Measurements from ENCODE around the gene MYOC. TPM values are rescaled to one million over a fixed set of nuclear protein-coding genes. Genes with fewer than 3 reads are reported as not detected.
"Not testable (repeated sequence)": the region's sequence is repeated elsewhere in the genome, so short reads cannot be mapped to it uniquely, and the experiment has no call there.

The MYOC gene
- total RNA-seq = not detected in 2 replicates

DNA sequence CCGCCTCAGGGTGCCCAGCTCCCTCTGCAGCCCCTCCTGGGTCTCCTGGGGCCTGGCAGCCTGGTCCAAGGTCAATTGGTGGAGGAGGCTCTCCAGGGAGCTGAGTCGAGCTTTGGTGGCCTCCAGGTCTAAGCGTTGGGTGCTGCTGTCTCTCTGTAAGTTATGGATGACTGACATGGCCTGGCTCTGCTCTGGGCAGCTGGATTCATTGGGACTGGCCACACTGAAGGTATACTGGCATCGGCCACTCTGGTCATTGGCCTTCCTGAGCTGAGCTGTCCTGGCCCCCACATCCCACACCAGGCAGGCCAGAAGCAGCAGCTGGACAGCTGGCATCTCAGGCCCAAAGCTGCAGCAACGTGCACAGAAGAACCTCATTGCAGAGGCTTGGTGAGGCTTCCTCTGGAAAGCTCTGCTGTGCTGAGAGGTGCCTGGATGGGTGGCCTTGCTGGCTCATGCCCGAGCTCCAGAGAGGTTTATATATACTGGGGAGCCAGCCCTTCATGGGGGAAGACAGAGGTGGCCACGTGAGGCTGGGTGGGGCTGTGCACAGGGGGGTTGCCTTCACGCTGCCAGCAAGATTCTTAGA, at the start of gene MYOC:
MYOC (minus strand) TSS at position 455 of the 589 bp plus-strand sequence; CDS start at position 378, 77 bp downstream.
- intact Hi-C loops (cut with micrococcal nuclease) = no loop called here

DNA sequence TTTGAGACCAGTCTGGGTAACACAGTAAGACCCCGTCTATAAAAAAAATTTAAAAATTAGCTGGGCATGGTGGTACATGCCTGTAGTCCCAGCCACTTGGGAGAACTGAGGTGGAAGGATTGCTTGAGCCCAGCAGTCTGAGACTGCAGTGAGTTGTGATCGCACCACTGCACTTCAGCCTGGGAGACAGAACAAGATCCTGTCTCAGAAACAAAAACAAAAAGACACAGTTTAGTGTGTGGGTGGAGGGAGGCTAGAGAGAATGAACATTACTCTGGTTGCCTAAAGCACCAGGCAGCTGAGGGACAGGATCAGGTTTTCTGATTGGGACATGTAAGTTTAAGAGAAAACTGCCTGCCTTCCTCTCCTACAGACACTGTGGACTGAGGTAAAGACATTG, 47.0 kb upstream of the MYOC start:
- intact Hi-C loops (cut with micrococcal nuclease) = no loop called here

DNA sequence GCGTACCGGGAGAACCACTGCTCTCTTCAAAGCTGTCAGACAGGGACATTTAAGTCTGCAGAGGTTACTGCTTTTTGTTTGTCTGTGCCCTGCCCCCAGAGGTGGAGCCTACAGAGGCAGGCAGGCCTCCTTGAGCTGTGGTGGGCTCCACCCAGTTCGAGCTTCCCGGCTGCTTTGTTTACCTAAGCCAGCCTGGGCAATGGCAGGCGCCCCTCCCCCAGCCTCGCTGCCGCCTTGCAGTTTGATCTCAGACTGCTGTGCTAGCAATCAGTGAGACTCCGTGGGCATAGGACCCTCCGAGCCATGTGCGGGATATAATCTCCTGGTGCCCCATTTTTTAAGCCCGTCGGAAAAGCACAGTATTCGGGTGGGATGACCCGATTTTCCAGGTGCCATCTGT, 43.3 kb upstream of the MYOC start:
- intact Hi-C loops (cut with micrococcal nuclease) = not testable (repeated sequence)

DNA sequence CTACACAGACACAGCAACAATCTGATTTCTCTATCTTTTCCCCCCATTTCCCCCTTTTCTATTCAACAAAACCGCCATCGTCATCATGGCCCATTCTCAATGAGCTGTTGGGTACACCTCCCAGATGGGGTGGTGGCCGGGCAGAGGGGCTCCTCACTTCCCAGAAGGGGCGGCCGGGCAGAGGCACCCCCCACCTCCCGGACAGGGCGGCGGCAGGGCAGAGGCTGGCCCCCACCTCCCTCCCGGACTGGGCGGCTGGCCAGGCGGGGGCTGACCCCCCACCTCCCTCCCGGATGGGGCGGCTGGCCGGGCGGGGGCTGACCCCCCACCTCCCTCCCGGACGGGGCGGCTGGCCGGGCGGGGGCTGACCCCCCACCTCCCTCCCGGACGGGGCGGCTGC, 41.1 kb upstream of the MYOC start:
- intact Hi-C loops (cut with micrococcal nuclease) = not testable (repeated sequence)

DNA sequence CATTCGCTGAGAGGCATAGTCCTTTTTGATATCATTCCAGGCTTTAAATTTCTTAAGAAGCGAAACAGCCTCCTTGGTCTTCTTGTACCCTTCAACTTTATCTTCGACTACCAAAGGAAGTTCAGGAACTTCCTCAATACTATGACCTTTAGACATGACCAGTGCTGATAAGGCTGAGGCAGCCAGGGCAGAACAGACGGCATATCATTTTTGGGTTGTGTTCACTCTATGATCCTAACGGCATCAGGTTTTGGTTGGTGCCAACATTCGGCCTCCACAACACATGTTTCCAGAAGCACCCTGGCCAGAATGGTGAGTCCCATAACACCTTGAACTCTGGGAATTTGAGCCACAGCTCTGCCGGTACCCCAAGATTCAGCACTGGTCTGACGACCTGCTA, 31.4 kb upstream of the MYOC start:
- intact Hi-C loops (cut with micrococcal nuclease) = no loop called here

DNA sequence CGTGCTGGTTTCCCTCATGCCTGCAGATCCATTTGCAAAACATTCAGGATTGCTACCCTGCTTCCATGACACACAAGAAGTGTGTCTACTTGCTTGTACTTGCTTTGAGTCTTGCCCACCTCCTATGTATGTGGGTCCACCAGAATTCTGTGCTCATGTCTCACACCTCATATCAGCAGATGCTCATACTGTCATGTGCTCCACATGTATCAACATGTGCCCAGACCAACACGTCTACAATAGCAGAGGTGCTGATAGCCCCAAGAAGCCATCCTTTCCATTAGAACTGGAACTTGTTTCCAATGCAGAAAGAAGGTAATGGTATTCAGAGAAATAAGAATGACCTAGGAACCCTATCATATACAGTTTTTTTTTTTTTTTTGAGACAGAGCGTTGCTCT, 27.9 kb upstream of the MYOC start:
- intact Hi-C loops (cut with micrococcal nuclease) = no loop called here

DNA sequence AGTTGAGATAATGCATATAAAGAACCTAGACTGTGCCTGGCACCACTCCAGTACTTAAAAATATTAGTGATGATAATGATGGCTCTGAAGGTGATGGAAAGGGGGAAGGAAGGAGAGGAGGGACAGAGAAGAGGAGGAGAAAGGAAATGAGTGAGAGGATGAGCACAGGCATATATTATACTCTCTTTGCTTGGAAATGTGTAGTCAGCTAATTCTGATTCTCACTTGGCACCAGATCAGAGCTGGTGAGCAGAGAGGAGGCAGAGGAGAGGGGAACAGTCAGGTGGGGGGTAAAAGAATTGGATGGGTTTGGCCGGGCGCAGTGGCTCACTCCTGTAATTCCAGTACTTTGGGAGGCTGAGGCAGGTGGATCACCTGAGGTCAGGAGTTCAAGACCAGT, 24.3 kb upstream of the MYOC start:
- intact Hi-C loops (cut with micrococcal nuclease) = no loop called here

DNA sequence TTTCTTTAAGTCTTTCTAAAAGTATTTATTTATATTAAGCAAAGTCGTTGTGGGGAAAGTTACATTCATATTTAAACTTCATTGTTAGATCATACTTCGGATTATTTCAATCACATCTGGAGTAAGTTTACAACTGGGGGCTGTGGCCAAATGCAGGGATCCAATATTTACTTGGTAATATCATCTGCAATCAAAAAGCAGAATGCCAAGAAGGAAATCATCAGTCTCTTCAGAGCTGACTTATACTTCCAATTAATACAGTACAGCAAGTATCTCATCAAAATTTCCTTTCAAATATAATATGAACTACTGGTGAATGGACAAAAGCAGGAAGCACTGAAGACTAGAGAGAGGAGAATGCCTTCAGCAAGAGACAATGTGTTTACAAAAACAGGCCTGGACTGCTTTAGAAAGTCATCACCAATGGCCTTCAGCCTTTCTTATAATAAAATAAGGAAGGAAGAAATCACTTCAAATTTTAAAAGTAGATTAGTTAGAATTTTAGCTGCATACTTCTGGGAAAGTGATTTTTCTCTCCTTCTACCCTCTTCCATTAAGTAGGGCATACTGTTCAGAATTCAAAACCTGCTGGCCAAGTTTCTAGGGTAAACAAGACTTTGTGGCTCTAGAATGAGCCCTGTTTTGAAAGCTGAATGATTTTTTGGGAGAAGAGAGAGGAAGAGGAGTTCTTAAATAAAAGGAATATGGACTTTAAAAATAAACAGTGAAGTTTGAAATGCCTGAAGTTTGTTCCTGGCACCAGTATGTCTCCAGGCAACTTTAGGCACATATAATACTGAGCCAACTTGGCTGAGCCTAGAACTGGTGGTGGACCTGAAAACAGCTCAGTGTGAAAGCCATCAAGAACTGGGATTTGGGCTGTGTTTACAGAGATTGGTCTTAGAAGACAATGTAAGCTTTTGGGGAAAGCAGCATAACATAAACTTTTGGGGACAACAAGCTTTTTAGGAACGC, 22.2 kb upstream of the MYOC start:
- intact Hi-C loops (cut with micrococcal nuclease) = no loop called here

DNA sequence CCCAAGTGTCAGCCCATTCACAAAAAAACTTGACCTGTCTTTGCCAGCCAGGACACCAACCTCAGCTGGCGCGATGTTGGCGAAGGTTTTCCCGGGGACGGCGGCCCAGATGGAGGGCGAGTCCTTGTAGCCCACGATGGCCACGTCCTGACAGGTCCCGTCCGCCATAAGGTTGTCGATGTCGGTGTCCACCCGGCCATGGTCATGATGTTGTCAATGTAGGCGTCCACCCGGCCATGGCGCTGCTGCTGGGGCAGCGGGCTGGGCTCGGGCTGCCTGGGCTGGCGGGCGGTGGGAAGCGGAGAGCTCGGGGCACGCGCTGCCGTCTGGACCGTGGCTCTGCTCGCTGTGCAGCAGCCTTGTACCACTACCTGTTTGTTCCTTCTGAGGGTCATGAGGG, 18.3 kb upstream of the MYOC start:
- intact Hi-C loops (cut with micrococcal nuclease) = no loop called here

DNA sequence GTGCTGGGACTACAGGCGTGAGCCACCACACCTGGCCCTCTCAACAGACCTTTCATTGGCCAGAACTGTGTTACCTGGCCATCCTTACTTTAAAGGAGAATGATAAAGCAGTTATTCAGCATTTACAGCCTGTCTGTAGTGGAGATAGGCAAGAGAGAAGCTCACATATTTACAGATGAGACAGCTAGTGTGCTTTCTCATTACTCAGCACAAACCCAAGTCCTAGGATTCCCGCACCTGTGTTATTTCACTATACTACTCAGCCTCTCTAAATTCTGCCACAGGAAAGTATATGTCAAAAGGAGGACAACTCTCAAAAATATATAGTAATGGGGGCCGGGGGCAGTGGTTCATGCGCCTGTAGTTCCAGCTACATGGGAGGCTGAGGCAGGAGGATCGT, 15.9 kb upstream of the MYOC start:
- intact Hi-C loops (cut with micrococcal nuclease) = no loop called here

DNA sequence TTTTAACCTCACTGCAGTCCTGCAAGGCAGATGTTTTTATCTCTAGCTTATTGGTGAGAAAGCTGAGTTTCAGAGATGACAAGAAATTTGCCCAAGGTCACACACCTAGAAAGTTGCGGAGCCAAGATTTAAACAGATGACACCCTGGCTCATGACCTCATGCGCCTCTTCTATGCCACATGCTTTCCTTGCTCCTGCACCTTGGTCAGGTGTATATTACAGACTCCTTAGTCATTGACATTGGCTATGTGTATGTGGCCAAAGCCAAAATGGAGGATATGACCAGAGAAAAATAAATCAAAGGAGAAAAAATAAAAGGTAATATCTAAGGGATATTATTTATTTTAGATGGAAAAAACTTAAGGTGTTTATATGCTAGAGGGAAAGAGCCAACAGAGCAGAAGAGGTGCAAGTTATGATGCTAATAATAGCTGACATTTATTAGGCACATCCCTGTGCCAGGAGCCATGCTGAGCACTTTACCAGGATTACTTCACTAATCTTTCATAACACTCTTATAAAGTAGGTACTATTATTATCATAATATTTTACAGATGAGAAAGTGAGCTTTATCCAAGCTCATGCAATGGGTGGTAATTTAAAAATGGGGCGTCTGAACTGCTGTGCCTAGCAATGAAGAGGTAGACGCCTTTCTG, 13.8 kb upstream of the MYOC start:
- intact Hi-C loops (cut with micrococcal nuclease) = no loop called here

DNA sequence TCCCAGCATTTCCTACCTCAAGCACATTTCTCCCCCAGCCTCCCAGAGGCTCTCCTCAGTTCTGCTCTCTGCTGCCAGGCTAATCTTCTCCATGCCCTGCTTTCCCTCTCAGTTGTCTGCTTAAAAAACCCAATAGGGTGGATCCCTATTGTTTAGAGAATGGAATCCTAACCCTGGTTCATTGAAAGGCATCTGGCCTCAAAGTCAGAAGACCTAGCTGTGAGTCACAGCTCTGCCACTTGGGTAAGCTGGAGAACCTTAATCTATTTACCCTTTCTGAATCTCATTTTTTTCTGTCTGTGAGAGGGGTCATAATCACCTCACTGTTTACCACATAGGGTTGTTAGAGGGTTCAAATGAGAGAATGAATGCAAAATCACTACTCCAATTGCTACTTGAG, 12.5 kb upstream of the MYOC start:
- intact Hi-C loops (cut with micrococcal nuclease) = no loop called here

DNA sequence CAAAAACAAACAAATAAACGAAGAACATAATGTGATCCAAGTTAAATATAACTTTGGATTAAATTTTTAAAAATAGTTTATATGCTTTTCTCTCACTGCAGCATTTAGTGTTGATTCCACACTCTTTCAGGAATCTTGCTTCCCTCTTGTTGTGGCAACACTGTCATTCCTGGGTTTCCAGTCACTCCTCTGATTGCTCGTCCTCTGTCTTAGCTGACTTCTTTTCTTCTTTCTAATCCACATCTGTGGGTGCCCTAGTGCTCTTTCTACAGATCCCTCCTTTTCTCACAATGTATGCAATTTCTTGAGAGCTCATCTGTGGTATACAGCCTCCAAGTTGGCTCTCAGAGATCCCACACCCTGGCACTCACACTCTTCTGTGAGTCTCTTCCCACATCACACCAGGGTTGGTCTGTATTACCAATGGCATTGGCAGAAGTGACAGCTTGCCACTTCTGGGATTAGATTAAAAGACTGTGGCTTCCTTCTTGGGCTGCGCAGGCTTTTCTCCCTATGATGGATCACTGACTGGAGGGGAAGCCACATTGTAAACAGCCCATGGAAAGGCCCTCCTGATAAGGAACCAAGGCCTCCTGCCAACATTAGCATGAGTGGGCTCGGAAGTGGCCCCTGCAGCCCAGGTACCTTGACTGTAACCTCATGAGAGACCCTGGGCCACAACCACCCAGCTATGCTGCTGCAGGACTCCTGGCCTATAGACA, 11.5 kb upstream of the MYOC start:
- intact Hi-C loops (cut with micrococcal nuclease) = no loop called here

DNA sequence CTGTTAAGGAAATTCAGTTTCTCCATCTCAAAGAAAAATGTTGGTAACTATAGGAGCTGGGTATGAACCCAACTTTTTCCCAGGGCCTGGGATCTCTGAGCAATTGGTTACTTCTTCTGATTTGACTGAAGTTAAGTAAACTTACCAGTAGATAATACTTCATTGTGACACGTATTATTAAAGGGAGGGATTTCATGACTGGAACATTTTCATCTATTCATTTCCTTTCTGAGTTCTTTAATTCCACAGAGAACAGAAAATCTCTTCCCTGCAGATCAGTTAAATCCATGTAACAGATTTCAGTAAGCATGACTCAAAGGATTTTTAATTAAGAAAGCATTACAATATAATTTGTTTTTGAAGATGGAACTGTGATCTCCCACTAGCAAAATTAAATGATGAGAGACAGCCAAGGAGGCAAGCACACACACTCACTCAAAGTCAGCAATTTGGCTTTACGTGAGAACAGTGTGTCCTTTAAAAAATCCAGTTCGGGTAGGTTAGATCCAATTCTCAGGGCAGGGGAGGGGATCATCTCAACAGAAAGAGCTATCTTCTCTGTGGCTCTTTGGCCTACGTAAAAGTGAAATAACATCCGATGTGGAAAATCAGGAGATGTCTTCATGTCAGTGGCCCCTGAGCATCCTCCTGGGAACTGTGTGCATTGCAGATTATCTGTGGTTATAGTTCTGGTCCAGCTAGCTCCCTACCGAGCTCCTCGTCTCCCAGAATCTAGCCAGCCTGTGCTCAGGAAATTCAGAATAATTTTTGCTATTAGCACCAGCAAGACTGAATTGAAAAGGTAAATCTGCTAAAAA, 10.8 kb upstream of the MYOC start:
- intact Hi-C loops (cut with micrococcal nuclease) = no loop called here

DNA sequence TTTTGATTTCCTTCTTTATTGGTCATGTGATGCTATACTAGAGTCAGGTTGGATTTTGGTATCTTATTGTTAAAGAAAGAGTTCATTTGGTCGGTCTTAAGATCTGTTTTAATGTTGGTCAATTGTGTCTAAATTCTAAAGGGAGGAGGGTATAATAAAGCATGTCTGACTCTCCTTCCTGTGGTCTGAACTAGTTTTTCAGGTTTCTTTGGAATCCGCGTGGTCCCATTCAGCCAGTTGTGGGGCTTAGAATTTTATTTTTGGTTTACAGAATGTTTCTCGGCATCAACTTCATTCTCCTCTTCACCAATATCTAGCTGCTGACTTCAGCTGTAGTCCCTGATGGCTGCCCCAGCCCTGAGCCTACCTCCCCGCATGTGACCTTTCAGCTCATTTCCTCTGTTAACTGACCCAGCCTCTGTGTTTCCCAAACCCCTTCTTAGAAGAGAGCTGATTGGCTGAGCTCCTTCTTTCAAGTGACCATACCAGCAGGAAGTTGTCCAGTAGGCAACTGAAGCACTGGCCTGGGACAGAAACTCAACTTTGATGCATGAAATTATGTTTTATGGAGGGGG, 8.7 kb upstream of the MYOC start:
- intact Hi-C loops (cut with micrococcal nuclease) = no loop called here

DNA sequence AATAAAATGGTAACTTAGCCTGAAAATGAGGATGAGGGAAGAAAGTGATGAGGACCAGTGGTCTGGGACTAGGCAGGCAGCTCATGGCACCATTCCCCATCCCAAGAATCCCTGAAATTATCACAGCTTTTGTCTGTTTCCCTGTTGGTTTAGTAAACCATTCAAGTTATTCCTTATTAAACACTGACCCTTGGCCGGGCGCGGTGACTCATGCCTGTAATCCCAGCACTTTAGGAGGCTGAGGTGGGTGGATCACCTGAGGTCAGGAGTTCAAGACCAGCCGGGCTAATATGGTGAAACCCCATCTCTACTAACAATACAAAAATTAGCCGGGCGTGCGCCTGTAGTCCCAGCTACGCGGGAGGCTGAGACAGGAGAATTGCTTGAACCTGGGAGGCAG, 3.7 kb upstream of the MYOC start:
- intact Hi-C loops (cut with micrococcal nuclease) = loop anchor here (5.0 kb wide), 1 partner anchor 196 kb away; no protein-coding TSS in a partner anchor

DNA sequence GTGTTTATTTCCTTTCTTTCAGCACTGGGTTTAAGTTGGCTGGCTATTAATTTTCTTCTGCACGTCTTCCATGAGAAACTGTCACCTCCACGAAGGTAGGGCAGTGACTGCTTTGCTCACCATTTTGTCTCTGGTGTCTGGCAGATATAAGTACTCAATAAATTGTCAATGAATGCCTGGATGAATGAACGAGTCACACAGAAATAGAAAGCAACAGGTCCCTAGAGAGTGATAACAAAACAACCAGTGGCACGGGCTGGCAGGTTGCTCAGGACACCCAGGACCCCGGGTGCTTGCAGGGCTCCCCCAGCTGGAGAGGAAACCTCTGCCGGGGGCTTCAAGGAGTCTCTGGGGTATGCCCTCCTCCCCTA, 3.2 kb upstream of the MYOC start:
- intact Hi-C loops (cut with micrococcal nuclease) = loop anchor here (1.0 to 5.0 kb wide), 5 partner anchors 61 to 330 kb away; partner anchors contain the start of gene METTL13

DNA sequence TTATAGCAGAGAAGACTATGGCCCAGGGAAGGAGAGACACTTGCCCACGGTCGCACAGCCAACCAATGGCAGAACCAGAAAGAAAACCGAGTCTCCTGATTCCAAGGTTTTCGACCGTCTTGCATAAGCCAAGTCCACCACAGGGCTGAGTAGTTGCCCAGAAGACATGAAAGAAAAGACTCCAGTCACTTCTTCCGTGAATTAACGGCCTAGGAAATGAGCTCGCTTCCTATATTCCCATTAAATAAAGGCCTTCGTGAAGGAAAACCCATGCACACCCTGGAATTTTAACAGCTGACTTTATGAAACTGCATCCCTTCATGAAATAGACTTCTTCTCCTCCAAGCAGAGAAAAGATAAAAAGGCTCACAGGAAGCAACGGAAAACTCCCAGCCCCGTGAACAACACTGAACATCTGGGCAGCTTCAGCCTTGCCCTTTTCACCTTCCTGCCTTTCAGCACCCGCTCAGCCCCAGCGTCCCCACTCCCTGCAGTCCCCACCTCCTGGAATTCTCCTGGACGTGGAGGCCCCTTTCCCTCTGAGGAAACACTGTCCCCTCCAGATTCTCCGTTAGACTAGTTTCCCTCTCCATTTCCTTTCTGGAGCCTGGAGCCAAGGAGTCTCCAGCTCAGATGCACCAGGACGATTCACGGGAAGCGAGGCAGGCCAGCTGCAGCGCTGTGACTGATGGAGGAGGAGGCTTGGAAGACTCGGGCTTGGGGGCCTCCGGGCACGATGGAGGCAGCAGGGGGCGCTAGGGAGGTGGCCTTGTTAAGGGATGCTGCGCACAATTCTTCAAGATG, 2.7 kb upstream of the MYOC start:
- intact Hi-C loops (cut with micrococcal nuclease) = loop anchor here (1.0 to 5.0 kb wide), 5 partner anchors 61 to 330 kb away; partner anchors contain the start of gene METTL13

Measured in T-helper 1 cell treated with Interleukin-12 subunit alpha and Interleukin-12 subunit beta and Interleukin-4 antibody, amounts not matched to agents 30 ng/mL and 1 ng/mL, for 36 hours (primary cell).